NCI-H82 (cell line): Measurements from ENCODE around the gene NOP53.
"Not testable (repeated sequence)": the region's sequence is repeated elsewhere in the genome, so short reads cannot be mapped to it uniquely, and the experiment has no call there.

Experiments
- DNase-seq: peaks from one replicate; lab custom pipeline; 2025; lab: John Stamatoyannopoulos, UW

NOP53 gene

DNA sequence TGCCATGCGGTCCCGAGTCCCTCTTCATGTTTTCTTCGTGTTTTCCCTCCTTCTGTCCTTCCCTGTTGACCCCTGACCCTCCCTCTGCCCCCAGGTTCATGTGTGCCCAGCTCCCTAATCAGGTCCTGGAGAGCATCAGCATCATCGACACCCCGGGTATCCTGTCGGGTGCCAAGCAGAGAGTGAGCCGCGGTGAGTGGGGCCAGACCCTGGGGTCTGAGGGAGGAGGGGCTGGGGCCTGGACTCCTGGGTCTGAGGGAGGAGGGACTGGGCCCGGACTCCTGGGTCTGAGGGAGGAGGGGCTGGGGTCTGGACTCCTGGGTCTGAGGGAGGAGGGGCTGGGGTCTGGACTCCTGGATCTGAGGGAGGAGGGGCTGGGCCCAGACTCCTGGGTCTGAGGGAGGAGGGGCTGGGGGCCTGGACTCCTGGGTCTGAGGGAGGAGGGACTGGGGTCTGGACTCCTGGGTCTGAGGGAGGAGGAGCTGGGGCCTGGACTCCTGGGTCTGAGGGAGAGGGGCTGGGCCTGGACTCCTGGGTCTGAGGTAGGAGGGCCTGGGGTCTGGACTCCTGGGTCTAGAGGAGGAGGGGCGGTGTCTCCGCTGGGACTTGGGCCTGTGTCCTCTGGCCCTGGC is 26.8 kb upstream of the NOP53 start:
- DNase-seq, result not testable (repeated sequence)

DNA sequence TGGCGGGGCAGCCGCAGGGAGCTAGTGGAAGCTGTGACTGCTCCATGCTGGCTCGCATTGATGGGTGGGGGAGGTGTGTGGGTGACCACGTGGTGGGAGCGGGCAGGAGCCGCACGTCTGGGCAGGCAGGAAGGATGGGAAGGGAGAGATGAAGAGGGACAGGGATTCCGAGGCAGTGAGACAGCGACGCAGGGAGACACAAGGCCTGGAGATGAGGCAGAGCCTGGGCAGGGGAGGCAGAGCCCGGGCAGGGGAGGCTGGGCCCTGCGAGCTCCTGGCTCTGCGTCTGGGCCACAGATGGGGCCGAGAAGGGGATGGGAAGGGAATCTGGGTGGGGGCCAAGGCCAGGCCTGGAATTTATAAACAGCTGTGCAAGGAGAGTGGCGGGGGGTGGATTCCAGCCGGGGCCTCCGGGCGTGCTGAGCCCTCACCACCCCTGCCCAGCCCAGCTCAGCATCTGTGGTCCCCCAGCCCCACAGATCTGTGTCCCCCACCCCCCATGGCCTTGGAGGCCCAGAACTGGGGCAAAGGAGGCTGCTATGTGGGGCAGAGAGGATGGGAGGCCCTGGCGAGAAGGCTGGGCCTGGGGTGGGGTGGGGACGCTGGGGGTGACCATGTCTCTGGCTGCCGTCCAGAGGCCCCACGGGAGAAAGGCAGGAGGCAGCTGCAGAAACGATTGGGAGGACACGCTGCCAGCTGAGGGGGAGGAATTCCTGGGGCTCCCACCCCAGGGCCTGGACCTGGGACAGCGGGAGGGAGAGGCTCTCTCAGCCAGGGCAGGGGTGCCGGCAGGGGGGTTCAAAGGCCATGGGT is 26.1 kb upstream of the NOP53 start:
- DNase-seq, result peak; percentile 90

DNA sequence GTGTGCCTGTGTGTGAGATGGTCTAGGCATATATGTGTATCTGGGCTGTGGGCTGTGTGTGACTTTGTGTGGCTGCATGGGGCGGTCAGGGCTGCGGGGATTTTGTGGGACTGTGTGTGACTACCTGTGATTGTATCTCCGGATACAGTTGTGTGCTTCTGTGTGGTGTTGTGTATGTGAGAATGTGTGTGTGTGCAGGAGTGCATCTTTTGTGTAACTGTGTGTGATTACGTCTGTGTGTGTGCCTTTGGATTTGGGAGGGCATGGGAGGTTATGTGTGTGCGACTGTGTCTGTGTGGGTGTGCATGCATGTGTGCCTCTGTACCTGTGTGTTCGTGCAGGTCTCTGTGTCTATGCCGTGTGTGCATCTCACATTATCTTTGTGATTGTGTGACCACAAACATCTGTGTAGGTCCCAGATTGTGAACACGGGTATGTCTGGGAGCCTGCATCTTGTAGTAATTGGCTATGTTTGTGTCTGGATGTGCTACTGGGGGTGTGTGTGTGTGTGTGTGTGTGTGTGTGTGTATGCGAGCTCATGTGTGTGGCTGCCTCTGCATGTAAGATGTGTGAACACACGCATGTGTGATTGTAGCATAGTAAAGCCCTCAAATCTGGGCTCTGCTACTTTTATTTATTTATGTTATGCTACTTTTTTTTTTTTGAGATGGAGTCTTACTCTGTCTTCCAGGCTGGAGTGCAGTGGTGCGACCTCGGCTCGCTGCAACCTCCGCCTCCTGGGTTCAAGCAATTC is 24.5 kb upstream of the NOP53 start:
- no peak for DNase-seq

DNA sequence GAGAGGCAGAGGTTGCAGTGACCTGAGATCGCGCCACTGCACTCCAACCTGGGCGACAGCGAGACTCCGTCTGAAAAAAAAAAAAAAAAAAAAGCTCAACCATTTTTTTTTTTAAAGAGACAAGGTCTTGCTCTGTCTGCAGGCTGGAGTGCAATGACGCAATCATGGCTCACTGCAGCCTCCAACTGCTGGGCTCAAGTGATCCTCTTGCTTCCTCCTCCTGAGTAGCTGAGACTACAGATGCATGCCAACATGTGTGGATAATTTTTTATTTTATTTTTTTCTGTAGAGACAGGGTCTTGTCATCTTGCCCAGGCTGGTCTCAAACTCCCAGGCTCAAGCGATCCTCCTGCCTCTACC is 21.8 kb upstream of the NOP53 start:
- peak; percentile 28 for DNase-seq

DNA sequence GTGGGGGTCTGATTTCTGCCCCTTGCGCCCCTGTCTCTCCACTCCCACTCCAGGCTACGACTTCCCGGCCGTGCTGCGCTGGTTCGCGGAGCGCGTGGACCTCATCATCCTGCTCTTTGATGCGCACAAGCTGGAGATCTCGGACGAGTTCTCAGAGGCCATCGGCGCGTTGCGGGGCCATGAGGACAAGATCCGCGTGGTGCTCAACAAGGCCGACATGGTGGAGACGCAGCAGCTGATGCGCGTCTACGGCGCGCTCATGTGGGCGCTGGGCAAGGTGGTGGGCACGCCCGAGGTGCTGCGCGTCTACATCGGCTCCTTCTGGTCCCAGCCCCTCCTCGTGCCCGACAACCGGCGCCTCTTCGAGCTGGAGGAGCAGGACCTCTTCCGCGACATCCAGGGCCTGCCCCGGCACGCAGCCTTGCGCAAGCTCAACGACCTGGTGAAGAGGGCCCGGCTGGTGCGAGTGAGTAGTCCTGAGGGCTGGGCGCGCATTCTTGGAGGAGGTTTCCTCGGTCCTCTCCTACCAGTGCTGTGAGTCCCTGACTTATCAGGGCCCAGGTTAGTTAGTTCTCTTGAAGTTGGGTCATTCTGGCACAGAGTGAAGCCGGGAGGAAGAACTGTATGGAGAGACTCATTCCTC is 19.5 kb upstream of the NOP53 start:
- DNase-seq, result no peak

DNA sequence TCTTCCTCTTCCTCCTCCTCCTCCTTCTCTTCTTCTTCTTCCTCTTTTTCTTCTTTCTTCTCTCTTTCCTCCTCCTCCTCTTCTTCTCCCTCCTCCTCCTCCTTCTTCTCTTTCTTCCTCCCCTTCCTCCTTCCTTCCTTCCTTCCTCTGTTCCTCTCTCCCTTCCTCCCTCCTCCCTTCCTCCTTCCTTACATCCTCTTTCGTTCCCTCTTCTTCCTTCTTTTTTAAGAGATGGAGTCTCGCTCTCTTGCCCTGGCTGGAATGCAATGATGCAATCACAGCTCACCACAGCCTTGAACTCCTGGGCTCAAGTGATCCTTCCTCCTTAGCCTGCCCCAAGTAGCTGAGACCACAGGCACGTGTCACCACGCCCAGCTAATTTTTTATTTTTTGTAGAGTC is 18.9 kb upstream of the NOP53 start:
- DNase-seq, result no peak

DNA sequence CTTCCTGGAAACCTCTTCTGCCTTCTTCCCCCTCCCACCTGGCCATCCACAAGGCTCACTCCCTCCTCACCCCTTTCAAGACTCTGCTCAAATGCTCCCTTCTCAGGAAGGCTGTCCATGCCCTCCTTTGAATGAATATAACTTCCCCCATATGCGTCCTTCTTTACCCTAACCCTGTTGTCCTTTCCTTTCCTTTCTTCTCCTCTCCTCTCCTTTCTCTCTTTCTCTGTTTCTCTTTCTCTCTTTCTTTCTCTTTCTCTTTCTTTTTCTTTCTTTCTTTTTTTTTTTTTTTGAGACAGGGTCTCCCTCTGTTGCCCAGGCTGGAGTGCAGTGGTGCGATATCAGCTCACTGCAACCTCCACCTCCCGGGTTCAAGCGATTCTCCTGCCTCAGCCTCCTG is 17.1 kb upstream of the NOP53 start:
- not testable (repeated sequence) for DNase-seq

DNA sequence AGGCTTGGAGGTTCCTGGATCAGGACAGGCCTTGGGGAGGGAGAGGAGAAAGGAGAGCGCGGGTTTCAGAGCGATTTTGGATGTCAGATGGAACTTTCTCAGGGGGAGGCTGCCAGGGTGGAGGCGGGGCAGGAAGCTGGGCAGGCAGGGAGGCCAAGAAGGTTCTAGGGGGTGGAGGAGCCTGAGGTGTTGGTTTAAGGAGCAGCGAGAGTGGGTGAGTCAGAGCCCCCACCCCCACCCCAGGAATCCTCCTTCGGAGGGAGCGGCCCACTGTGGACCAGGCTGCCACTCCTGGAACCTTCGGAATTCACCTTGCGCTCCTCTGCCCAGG is 15.9 kb upstream of the NOP53 start:
- DNase-seq, result no peak

DNA sequence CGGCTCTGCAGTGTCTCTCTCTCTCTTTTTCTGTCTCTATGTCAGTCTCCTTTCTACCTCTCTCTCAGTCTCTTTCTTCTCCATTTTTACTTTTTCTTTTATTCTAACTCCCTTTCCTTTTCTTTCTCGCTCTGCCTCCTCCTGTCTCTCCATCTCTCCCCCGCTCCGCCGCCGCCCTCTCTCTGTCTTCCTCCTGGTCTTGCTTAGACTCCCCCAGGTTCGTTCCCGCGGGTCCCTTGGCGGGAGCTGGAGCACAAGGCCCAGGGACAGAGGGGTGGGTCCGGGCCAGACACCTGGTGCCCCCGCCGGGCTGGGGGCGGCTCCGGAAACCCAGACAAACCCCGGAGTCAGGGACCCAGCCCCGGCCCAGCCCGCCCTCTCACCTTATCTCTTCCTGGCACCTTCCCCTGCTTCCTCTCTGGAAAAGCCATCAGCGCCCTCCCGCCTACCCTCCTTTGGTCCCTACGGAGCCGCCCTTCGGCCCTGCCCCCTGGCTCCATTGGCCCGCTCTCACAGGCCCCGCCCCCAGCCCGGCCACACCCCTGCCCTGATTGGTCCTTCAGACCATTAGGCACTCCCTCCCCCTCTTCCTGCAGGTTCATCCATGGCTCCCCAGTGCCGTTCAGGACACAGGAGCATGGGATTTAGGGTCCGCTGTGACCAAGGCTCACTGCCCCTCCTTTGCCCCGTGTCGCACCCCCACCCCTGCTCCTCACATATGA is 15.4 kb upstream of the NOP53 start:
- DNase-seq, result peak; percentile 87

DNA sequence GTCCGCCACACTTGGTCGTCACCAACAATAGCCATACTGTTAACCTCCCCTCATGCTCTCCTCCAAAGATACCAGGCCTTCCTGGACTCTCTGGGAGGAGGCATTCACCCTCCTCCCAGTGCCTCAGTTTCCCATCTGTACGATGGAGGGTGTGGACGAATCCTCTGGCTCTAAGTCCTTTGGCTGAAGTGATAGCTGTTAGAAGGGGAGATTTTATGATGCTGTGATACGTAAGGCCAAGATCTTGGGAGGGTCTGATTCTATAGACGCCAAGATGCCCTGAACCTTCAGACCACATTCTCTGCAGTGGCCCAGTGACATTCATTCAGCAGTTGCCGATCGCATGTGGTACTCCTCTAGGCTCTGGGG is 14.8 kb upstream of the NOP53 start:
- DNase-seq, result no peak

DNA sequence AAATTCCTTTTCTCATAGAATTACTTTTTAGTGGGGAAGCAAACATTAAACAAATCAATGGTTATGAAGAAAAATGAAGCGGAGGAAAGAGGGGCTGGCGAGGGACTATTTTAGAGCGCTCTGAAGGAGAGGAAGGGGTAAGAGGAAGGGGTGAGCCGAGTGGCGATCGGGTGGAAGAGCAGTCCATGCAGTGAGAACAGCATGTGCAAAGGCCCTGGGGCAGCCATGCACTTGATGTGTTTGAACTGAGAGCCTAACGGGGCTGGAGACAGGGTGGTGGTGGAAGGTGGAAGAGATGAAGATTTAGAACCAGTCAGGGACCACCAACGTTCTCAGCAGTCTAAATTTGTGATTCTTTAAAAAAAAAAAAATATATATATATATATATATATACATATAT is 14.4 kb upstream of the NOP53 start:
- no peak for DNase-seq

DNA sequence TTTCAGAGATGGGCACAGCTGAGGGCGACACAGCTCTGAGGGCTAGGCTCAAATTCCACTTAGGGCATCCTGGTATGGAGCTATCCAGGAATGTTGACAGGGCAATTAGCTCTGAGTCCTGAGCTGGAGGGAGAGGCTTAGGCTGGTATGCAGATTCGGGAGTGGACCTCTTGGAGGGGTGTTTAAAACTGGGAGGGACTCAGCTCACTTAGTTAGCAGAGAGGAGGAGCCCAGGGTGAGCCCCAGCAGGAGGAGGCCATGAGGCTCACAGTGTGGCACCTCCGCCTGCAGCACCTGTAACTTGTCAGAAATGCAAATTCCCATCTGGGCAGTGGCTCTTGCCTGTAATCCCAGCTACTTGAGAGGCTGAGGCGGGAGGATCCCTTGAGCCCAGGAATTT is 10.2 kb upstream of the NOP53 start:
- DNase-seq, result no peak

DNA sequence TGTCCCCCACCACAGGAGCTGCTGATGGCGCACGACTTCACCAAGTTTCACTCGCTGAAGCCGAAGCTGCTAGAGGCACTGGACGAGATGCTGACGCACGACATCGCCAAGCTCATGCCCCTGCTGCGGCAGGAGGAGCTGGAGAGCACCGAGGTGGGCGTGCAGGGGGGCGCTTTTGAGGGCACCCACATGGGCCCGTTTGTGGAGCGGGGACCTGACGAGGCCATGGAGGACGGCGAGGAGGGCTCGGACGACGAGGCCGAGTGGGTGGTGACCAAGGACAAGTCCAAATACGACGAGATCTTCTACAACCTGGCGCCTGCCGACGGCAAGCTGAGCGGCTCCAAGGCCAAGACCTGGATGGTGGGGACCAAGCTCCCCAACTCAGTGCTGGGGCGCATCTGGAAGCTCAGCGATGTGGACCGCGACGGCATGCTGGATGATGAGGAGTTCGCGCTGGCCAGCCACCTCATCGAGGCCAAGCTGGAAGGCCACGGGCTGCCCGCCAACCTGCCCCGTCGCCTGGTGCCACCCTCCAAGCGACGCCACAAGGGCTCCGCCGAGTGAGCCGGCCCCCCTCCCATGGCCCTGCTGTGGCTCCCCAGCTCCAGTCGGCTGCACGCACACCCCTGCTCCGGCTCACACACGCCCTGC is 4.4 kb upstream of the NOP53 start:
- no peak for DNase-seq

DNA sequence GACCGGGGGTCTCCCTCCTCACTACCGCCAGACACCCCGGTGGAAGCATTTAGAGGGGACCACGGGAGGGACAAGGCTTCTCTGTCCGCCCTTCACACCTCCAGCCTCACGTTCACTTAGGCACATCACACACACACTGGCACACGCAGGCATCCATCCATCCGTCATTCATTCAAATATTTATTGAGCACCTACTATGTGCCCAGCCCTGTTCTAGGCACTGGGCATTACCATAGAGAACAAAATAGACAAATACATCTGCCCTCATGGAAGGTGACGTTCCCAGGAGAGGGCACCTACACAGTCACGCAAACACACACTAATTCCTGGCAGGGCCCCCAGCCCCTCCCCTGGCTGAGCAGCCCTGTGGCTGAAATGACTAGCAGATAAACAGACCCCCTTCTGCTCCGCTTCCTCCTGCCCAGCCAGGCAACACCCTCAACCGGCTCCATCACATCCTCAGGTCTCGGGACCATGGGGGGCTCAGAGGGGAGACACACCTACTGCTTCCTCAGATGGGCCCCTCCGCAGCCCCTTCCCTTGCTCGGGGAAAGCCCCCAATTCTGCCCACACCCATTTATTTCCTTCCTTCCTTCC is 3.7 kb upstream of the NOP53 start:
- no peak for DNase-seq

DNA sequence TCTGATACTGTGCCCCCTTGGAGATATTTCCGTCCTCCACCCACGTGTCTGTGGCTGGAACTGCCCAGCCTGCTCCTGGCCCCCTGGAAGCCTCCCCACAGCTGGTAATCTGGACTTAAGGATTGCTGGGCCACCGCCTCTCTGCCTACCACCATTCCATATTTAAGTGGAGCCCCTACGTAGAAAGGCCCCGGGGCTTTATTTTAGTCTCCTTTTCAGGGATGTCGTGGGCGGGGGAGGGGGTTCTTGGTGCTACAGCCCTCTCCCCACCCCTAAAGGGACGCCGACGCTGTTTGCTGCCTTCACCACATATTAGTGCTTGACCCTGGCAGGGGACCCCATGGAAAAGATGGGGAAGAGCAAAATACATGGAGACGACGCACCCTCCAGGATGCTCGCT is 2.7 kb upstream of the NOP53 start:
- no peak for DNase-seq

DNA sequence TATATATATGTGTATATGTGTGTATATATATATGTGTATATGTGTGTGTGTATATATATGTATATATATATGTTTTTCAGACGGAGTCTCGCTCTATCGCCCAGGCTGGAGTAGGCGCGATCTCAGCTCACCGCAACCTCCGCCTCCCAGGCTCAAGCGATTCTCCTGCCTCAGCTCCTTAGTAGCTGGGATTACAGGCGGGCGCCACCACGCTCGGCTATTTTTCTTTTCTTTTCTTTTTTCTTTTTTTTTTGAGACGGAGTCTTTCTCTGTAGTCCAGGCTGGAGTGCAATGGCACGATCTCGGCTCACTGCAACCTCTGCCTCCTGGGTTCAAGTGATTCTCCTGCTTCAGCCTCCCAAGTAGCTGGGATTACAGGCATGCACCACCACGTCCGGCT is 783 bp downstream of the NOP53 start:
- DNase-seq, result not testable (repeated sequence)

DNA sequence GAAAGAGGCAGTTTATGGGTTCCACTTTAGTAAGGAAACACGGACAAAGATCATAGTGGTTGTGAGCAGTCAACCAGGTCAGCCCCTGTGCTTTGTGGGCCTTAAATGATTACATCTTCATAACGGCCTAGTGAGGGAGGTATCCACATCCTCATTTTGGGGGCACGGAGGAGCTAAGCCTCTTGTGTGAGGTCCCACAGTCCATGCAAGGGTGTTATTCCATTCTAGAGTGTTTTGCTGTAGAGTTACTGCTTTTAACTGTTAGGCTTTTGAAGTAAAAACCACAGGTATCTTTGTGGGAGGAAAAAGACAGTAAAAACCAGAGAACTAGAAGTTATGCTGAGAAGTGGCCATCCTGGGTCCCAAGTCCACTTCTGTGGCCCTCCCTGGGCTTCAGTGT is 4.0 kb downstream of the NOP53 start:
- no peak for DNase-seq

DNA sequence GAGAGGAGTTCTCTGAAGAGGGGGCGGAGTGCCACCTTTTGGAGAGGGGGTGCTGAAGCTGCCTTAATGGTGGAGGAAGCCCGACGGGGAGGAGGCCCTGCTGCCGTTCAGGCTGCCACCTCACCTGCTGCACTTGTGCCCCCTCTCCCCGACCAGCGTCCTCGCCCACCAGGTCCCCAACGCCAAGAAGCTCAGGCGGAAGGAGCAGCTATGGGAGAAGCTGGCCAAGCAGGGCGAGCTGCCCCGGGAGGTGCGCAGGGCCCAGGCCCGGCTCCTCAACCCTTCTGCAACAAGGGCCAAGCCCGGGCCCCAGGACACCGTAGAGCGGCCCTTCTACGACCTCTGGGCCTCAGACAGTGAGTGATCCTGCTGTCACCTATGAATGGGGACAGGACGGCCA is 5.4 kb downstream of the NOP53 start:
- no peak for DNase-seq

DNA sequence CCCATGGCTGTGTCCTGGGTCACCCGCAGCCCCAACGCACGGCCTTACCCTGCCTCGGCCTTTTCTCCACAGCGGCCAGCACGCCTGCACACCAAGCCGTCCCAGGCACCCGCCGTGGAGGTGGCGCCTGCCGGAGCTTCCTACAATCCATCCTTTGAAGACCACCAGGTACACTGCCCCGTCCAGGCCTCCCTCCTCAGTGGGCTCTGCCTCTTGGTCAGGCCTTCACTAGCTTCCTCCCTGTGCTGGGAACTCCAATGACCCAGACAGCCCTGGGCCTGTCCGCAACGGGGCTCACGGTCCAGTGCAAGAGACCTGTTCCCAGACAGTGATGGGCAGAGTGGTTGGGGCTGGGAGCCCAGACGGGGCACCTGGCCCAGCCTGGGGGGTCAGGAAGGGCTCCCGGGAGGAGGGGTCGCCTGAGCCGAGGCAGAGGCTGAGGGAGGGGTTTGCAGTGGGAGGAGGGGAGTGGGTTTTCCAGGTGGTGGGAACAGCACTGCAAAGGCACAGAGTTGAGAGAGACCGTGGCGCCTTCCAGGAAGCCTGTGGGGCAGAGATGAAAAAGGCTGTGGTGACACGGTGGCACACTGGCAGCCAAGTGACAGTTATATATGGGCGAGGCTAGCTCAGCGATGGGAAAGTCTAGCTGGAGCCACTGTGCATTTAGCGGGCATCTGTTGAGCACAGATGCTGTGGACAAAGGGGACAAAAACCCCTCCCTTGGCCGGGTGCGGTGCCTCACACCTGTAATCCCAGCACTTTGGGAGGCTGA is 7.3 kb downstream of the NOP53 start:
- no peak for DNase-seq
